Pancreas (tissue), 10 donors: ENCODE results near the gene CDH24. TPM values are rescaled to one million over a fixed set of nuclear protein-coding genes. Genes with fewer than 3 reads are reported as not detected.

Experiments used
- ATAC-seq, 4 donors: fragments of 200-7000 bp; cut with Tn5 transposase; one replicate each; pipeline versions ENCODE4 v1.8.0 to v1.9.1; 2020; ENCODE audit warnings: mild to moderate bottlenecking in 4 of 4, moderate library complexity in 4 of 4
- DNase-seq, 6 donors: peaks; one replicate each; pipeline ENCODE4 v3.0.0-alpha.2; 2020
- FAIRE-seq: peaks from 2 replicates; lab custom pipeline; 2012; peaks lifted over from hg19 to GRCh38; lab: Jason Lieb, UNC
- H3K27ac ChIP-seq, 4 donors: fragments of 200-600 bp; sonication (generic); 1 replicate in 3 of 4; 2 replicates in 1 of 4; pipeline versions ENCODE4 v1.5.0 to v1.8.0; 2020
- H3K27me3 ChIP-seq, 4 donors: fragments of 200-600 bp; one replicate each; pipeline ENCODE4 v1.8.0; 2021
- H3K36me3 ChIP-seq, 3 donors: fragments of 200-600 bp; sonication (generic) in 1 of 3; one replicate each; pipeline versions ENCODE4 v1.5.0 to v1.8.0; 2020 to 2021
- H3K4me1 ChIP-seq, 3 donors: fragments of 200-600 bp; one replicate each; pipeline ENCODE4 v1.8.0; 2021
- H3K4me3 ChIP-seq, 4 donors: fragments of 200-600 bp; sonication (generic) in 2 of 4; one replicate each; pipeline versions ENCODE4 v1.5.0 to v1.8.0; 2020 to 2021
- H3K9me3 ChIP-seq, 4 donors: fragments of 200-600 bp; one replicate each; pipeline ENCODE4 v1.8.0; 2021
- CTCF ChIP-seq, 4 donors: fragments of 200-600 bp; sonication (generic) in 3 of 4; IDR thresholded peaks; one replicate each; pipeline versions ENCODE4 v1.5.0 to v1.8.0; 2021; ENCODE audit warnings: antibody characterized with exemption in 4 of 4
- WGBS, 2 donors: extraction: QIAGEN DNeasy Blood & Tissue Kit; methylation state at CpG; one replicate each; pipeline ENCODE4 v1.1.7; 2013; 5-methylcytosine and 5-hydroxymethylcytosine counted together
- intact Hi-C, 3 donors: fragments of 100-400 bp; cut with DNase I; formaldehyde crosslinking; loops; one replicate each; pipeline versions ENCODE4 v1.11.1 to v1.14.2; 2022
- polyA plus RNA-seq, 2 donors: library from polyadenylated mRNA; stranded (reverse); fragments of 200-250 nt; gene quantifications; one replicate each; pipeline ENCODE4 v1.2.3, GENCODE V29; 2013
- total RNA-seq, 6 donors: library from RNA; stranded (reverse); fragmentation: NEBNext Ultra II Directional in 4 of 6; extraction: Animal tissue kit (Norgen Biotek cat#: 25700) in 4 of 6; gene quantifications; one replicate each; pipeline versions ENCODE4 v1.2.1 to v1.2.4, GENCODE V29; 2021 to 2023
- donor health status: healthy with polysubstance abuse.
- donor health status: DM: no; HTN: no; CAD: no; lungs with moderate emphysema.
- donor health status: DM: no; HTN: no; CAD: no.
- donor health status: control.
- donor health status: control.
- donor health status: Bipolar disorder and iron deficiency.
- donor health status: DM: yes; HTN: yes; CAD: no.
- donor health status: DM: no; HTN: no; CAD: no.
- donor health status: DM: no; HTN: no; CAD: no.
- donor health status: DM: yes; HTN: yes; CAD: no.

The CDH24 gene
- total and polyA plus RNA-seq, 8 donors = 0.91 to 11.8 (median 1.6) TPM

GRCh38 chr14:23023022-23023794 lies 34.1 kb downstream of the CDH24 start:
- H3K9me3 ChIP-seq = no peaks in the 10 kb centered on the region
- no peak for DNase-seq
- no peak overlapping the region for H3K4me3 ChIP-seq
- 65 to 71% methylated on average over 8 of the region's 8 CpGs for WGBS, 2 donors
- H3K27me3 ChIP-seq = no peaks in the 10 kb centered on the region
- no peaks in the 10 kb centered on the region for H3K4me1 ChIP-seq
- H3K27ac ChIP-seq = no peak overlapping the region
- TF ChIP-seq CTCF (IDR thresholded peaks at IDR 0.05) = no peak
- intact Hi-C loops = no loop called here
- FAIRE-seq = no peak
- no peak for ATAC-seq
- peaks cover 0 to 15% (median 9%) of the 10 kb centered on the region in 3 donors for H3K36me3 ChIP-seq

GRCh38 chr14:23021889-23022442 lies 35.4 kb downstream of the CDH24 start:
- no peak for TF ChIP-seq CTCF (IDR thresholded peaks at IDR 0.05)

GRCh38 chr14:23021434-23021833 lies 35.9 kb downstream of the CDH24 start:
- Histone ChIP-seq H3K4me3 (no peak overlapping the region), H3K4me1 (no peaks in the 10 kb centered on the region), H3K27ac (no peak overlapping the region), H3K9me3 (no peaks in the 10 kb centered on the region), H3K36me3 (peaks cover 0 to 15% (median 9%) of the 10 kb centered on the region in 3 donors), H3K27me3 (no peaks in the 10 kb centered on the region)
- no peak for FAIRE-seq
- no peak for ATAC-seq
- TF ChIP-seq CTCF (IDR thresholded peaks at IDR 0.05) = no peak
- DNase-seq = no peak
- intact Hi-C loops = no loop called here
- 74 to 75% methylated on average over 9 of the region's 9 CpGs for WGBS, 2 donors

More at GRCh38 chr14:23021889-23022442, 35.4 kb downstream of the CDH24 start:
- no peaks in the 10 kb centered on the region for H3K4me1 ChIP-seq
- no peaks in the 10 kb centered on the region for H3K9me3 ChIP-seq
- intact Hi-C loops = no loop called here
- no peak for FAIRE-seq
- DNase-seq = no peak
- ATAC-seq = no peak
- no peak overlapping the region for H3K27ac ChIP-seq
- no peaks in the 10 kb centered on the region for H3K27me3 ChIP-seq
- 41 to 61% methylated on average over 7 of the region's 7 CpGs for WGBS, 2 donors
- no peak overlapping the region for H3K4me3 ChIP-seq
- H3K36me3 ChIP-seq = peaks cover 0 to 15% (median 9%) of the 10 kb centered on the region in 3 donors

- WGBS, 2 donors = 84 to 90% methylated on average over 7 of the region's 7 CpGs
- no peak for FAIRE-seq
- H3K36me3 ChIP-seq = peaks cover 0 to 5% (median 3%) of the 10 kb centered on the region in 3 donors
Observed at GRCh38 chr14:23020143-23021128, 36.9 kb downstream of the CDH24 start.

More at GRCh38 chr14:23020143-23021128, 36.9 kb downstream of the CDH24 start:
- no peak for ATAC-seq
- DNase-seq = no peak
- Histone ChIP-seq H3K27me3 (no peaks in the 10 kb centered on the region), H3K9me3 (no peaks in the 10 kb centered on the region), H3K4me1 (no peaks in the 10 kb centered on the region), H3K4me3 (no peak overlapping the region), H3K27ac (no peak overlapping the region)
- no peak for TF ChIP-seq CTCF (IDR thresholded peaks at IDR 0.05)
- intact Hi-C loops = no loop called here
